IPS-20b (cell line): ENCODE results near the gene IFI27.
A peak's percentile ranks its signal among the peaks of the same experiment; 100 is the strongest.

Source experiments
- H3K27ac ChIP-seq: one replicate; pipeline ENCODE4 v1.5.1; 2013; ENCODE audit warnings: low read length
- H3K27me3 ChIP-seq: 2 replicates; pipeline ENCODE4 v1.6.1; 2013; ENCODE audit warnings: mild to moderate bottlenecking, low read length, inconsistent platforms; ENCODE audit not compliant: insufficient read depth
- H3K36me3 ChIP-seq: 2 replicates; pipeline ENCODE4 v1.6.1; 2013; ENCODE audit warnings: low read depth, mild to moderate bottlenecking, inconsistent platforms, low read length, moderate library complexity; ENCODE audit not compliant: insufficient read depth
- H3K4me1 ChIP-seq: 2 replicates; pipeline ENCODE4 v1.6.1; 2013; ENCODE audit warnings: mild to moderate bottlenecking, control low read depth, inconsistent platforms, low read length, moderate library complexity; ENCODE audit not compliant: insufficient read depth
- H3K4me3 ChIP-seq: 2 replicates; pipeline ENCODE4 v1.5.1; 2013; ENCODE audit warnings: mild to moderate bottlenecking, low read length, inconsistent platforms
- H3K9ac ChIP-seq: 2 replicates; pipeline ENCODE4 v1.6.1; 2013; ENCODE audit warnings: low read depth, mild to moderate bottlenecking, inconsistent platforms, low read length, moderate library complexity
- H3K9me3 ChIP-seq: 2 replicates; pipeline ENCODE4 v1.6.1; 2013; ENCODE audit warnings: mild to moderate bottlenecking, low read depth, low read length, inconsistent platforms; ENCODE audit not compliant: insufficient read depth

The IFI27 gene

DNA sequence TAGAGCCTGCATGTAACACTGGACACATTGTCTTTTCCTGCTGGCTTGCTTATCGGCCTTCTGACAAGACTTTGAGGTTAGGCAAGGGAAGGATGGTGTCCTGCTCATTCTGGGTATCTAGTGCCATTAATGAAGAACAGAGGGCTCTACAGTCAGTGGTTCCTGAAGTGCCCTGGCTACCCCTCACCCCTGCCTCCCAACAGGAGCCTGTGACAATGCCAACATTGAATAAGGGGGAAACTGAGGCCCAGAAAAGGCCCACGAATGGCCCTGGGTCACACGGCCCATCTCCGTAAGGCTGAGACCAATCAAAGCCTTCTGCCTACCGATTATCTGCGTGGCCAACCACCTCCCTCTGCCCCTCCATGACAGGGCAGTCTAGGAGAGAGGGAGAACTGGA is 16.8 kb downstream of the IFI27 start:
- no peaks in the 10 kb centered on the region; the same call in 1 of the 2 replicates for H3K4me1 ChIP-seq
- no peaks in the 10 kb centered on the region for H3K36me3 ChIP-seq
- no peaks in the 10 kb centered on the region for H3K9me3 ChIP-seq
- H3K4me3 ChIP-seq = no peak overlapping the region
- no peaks in the 10 kb centered on the region for H3K27me3 ChIP-seq
- no peak overlapping the region for H3K27ac ChIP-seq
- no peak overlapping the region for H3K9ac ChIP-seq

DNA sequence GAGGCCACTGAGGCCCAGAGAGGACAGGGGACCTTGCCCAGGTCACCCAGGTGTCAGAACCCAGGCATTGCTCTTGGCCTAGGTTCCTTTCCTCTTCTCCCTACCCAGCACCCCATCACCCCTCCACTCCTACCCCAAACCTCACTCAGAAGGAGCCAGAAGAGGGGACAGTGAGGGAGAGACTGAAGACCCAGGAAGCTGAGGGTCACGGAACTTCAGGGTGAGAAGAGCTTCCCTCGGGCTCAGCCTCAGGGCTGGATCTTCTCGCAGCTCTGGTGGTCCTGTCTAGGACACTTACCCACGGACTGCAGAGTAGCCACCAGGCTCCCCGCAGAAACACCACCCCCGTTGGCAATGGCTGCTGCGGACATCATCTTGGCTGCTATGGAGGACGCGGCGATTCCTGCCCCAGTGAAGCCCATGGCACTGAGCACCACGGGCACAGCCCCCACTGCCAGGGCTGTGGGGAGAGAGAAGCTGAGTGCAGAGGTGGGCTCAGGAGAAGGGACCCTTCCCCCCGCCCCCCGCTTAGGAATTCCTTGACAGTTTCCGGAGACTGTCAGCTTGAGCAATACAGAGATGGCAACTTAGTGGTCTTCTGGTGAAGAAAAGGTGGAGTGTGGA is 17.8 kb downstream of the IFI27 start:
- no peak overlapping the region; the same call in 1 of the 2 replicates for H3K9ac ChIP-seq
- H3K4me3 ChIP-seq = peak overlapping the region; percentile 87

GRCh38 chr14:94129111-94129757 is 18.7 kb downstream of the IFI27 start, which contains the start of gene IFI27L2:
Gene IFI27L2 (minus strand): TSS chr14:94129604. CDS start chr14:94129564, 40 bp downstream.
- Histone ChIP-seq H3K9ac (peak within 1 kb of the TSS; percentile 54; the same call in 1 of the 2 replicates), H3K4me1 (no peaks in the 10 kb centered on the region; the same call in 1 of the 2 replicates), H3K36me3 (no peaks in the 10 kb centered on the region), H3K4me3 (peak within 1 kb of the TSS; percentile 87), H3K27me3 (no peaks in the 10 kb centered on the region), H3K9me3 (no peaks in the 10 kb centered on the region), H3K27ac (no peak within 1 kb of the TSS)

More for the DNA sequence above, 17.8 kb downstream of the IFI27 start:
- no peak overlapping the region for H3K27ac ChIP-seq
- H3K4me1 ChIP-seq = no peaks in the 10 kb centered on the region; the same call in 1 of the 2 replicates
- no peaks in the 10 kb centered on the region for H3K9me3 ChIP-seq
- no peaks in the 10 kb centered on the region for H3K36me3 ChIP-seq
- H3K27me3 ChIP-seq = no peaks in the 10 kb centered on the region

DNA sequence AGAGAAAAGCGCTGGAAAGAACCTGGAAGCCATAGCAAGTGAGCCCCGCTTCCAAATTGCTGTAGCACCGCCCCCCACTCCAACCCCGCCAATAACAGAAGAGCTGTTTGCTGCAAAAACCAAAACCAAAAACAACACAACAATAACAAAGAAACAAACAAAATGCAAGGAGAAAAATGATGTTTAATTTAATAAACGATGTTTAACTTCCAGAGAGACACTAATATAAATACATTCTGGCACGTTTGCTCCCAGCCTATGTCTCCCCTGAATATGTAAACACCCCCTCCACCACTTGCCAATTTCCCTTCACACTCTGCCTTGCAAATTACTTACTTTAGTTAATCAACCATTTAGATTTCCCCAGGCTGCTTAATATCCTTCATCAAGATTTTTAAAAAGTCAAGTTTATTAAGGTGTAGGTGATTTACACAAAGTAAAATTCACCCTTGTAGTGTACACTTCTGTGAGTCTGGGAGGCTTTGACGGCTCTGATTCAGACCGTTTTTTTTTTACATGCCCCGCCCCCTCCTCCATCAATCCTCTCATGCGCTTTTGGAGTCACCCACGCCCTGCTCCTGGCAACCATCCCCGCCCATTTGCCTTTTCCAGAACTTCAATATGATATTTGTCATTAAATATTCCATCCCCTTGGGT is 19.4 kb downstream of the IFI27 start:
- Histone ChIP-seq H3K9me3 (no peaks in the 10 kb centered on the region), H3K9ac (peak overlapping the region; percentile 39; the same call in 1 of the 2 replicates), H3K27ac (no peak overlapping the region), H3K27me3 (no peaks in the 10 kb centered on the region), H3K4me1 (no peaks in the 10 kb centered on the region; the same call in 1 of the 2 replicates), H3K4me3 (peak overlapping the region; percentile 87), H3K36me3 (no peaks in the 10 kb centered on the region)

DNA sequence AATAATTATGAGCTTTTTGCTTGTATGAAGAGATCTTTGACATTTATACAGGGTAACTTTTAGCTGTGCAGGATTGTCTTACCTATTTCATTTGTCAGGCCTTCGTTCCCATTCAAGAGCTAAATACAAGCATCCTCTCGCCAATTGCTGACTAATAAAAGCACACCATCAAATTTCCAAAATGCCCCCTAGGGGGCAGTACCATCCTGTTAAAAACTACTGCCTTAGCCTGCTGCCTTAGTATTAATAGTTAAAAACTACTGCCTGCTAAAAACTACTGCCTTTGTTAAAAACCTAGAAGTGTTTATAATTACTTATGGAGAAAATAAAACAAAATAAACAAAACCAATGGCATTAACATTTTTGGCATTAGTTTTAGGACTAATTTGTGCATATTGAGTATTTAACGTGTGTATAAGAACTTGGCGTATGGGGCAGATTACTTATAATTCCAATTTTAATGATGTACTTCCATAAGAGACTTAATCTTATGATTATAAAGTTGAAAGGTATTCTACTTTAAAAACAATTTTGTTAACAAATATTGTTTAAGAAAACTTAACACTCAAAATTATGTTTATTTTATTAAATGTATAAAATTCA is 21.9 kb downstream of the IFI27 start:
- Histone ChIP-seq H3K27me3 (no peaks in the 10 kb centered on the region), H3K27ac (no peak overlapping the region), H3K36me3 (no peaks in the 10 kb centered on the region), H3K4me3 (no peak overlapping the region), H3K4me1 (no peaks in the 10 kb centered on the region; the same call in 1 of the 2 replicates), H3K9ac (no peak overlapping the region), H3K9me3 (peaks cover 11% of the 10 kb centered on the region; the same call in 1 of the 2 replicates)

DNA sequence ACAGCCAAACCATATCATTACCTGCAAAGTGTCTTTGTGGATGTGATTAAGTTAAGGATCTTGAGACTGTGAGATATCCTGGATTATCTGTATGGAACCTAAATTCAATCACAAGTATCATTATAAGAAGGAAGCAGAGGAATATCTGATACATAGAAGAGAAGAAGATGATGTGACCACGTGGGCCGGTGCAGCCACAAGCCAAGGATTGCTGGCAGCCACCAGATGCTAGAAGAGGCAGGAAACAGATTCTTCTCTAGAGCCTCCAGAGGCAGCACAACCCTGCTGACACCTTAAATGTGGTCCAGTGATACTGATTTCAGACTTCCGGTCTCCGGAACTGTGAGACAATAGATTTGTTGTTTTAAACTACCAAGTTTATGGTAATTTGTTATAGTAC is 24.9 kb downstream of the IFI27 start:
- Histone ChIP-seq H3K36me3 (no peaks in the 10 kb centered on the region), H3K27ac (no peak overlapping the region), H3K4me1 (peaks cover 16% of the 10 kb centered on the region; the same call in 1 of the 2 replicates), H3K9ac (no peak overlapping the region), H3K27me3 (no peaks in the 10 kb centered on the region), H3K4me3 (no peak overlapping the region), H3K9me3 (peaks cover 11% of the 10 kb centered on the region; the same call in 1 of the 2 replicates)

DNA sequence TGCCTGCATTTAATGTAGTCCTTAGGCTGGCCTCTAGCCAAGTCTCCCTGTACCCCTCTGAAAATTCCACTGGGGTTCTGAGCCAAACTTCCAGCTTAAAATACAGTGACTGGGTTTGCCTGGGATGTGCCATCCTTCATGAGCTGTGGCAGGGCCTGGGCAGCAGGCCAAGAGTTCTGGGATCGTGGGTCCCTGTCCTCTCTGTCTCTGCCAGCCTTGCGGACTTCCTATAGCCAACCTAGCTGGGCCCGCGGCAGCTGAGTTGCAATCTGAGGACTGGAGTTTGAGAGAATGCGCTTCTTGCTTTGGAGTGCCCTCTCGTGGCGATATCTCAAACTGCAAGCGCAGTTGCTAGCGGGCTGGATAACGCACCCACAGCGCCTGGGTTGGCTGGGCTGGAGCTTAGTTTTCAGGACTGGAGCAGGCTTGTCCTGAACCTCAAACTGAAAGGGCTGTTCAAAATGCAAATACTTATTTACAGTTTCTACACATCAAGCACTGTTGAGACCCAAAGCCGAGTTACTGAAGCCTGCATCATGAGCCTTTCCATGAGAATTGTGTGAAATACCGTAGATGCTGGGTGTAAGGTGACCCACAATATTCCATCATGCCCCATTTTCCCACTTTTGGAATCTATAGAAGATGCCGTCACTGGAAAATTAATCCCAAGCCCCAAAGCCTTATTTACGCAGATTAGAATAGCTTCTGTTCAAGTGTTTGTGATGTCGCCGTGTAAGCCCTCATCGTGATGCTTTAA is 26.2 kb downstream of the IFI27 start:
- Histone ChIP-seq H3K4me1 (peaks cover 16% of the 10 kb centered on the region; the same call in 1 of the 2 replicates), H3K36me3 (no peaks in the 10 kb centered on the region), H3K4me3 (no peak overlapping the region), H3K9me3 (peaks cover 11% of the 10 kb centered on the region; the same call in 1 of the 2 replicates), H3K9ac (no peak overlapping the region), H3K27ac (no peak overlapping the region), H3K27me3 (no peaks in the 10 kb centered on the region)

DNA sequence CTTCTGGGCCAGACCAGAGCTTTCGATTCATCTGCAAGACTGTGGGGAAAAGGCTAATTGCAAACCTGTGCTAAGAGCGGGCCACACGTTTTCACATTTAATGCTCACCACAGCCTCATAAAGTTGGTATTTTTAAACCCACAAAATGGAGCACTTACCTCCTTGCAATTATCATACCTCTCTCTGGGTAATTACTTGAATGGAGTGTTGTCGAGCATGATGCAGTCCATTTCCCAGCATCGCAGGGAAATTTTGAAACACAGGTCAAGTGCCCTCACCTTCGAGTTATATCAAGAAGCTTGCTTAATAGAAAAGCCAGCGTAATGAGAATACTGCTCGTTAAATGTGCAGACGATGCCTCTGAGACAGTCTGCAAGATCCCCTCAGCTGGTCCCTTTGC is 27.7 kb downstream of the IFI27 start:
- no peak overlapping the region for H3K4me3 ChIP-seq
- H3K27me3 ChIP-seq = no peaks in the 10 kb centered on the region
- peaks cover 11% of the 10 kb centered on the region; the same call in 1 of the 2 replicates for H3K9me3 ChIP-seq
- H3K36me3 ChIP-seq = no peaks in the 10 kb centered on the region
- H3K4me1 ChIP-seq = peaks cover 16% of the 10 kb centered on the region; the same call in 1 of the 2 replicates
- no peak overlapping the region for H3K27ac ChIP-seq
- no peak overlapping the region for H3K9ac ChIP-seq

GRCh38 chr14:94139006-94139405 is 28.5 kb downstream of the IFI27 start:
- H3K36me3 ChIP-seq = no peaks in the 10 kb centered on the region

GRCh38 chr14:94139421-94139820 is 28.9 kb downstream of the IFI27 start:
- Histone ChIP-seq H3K27ac (no peak overlapping the region), H3K4me3 (no peak overlapping the region)

More at GRCh38 chr14:94139006-94139405, 28.5 kb downstream of the IFI27 start:
- Histone ChIP-seq H3K4me1 (peaks cover 16% of the 10 kb centered on the region; the same call in 1 of the 2 replicates), H3K4me3 (no peak overlapping the region), H3K9me3 (peaks cover 11% of the 10 kb centered on the region; the same call in 1 of the 2 replicates), H3K27ac (no peak overlapping the region), H3K9ac (no peak overlapping the region), H3K27me3 (no peaks in the 10 kb centered on the region)

DNA sequence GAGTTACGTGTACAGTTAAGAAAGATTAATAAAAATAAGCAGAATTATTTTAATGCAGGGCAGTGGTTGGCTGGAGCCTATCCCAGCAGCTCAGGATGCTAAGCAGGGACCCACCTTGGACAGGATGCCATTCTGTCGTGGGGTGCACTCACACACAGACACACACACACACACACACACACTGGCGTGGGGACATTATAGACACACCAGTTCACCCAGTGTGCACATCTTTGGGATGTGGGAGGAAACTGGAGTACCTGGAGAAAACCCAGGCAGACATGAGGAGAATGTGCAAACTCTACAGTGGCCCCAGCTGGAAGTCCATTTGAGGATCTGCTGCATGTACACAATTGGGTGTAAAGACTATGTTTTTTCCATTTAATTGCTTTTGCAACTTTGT is 31.7 kb downstream of the IFI27 start:
- Histone ChIP-seq H3K4me1 (peaks cover 20% of the 10 kb centered on the region; the same call in 1 of the 2 replicates), H3K9me3 (no peaks in the 10 kb centered on the region), H3K9ac (no peak overlapping the region)

More at GRCh38 chr14:94139421-94139820, 28.9 kb downstream of the IFI27 start:
- peaks cover 11% of the 10 kb centered on the region; the same call in 1 of the 2 replicates for H3K9me3 ChIP-seq
- H3K4me1 ChIP-seq = peaks cover 16% of the 10 kb centered on the region; the same call in 1 of the 2 replicates
- H3K36me3 ChIP-seq = no peaks in the 10 kb centered on the region
- H3K9ac ChIP-seq = no peak overlapping the region
- no peaks in the 10 kb centered on the region for H3K27me3 ChIP-seq

More for the DNA sequence above, 31.7 kb downstream of the IFI27 start:
- Histone ChIP-seq H3K27me3 (no peaks in the 10 kb centered on the region), H3K27ac (no peak overlapping the region), H3K4me3 (no peak overlapping the region), H3K36me3 (no peaks in the 10 kb centered on the region)
